Suprapubic skin (tissue), 4 donors: Measurements from ENCODE around the gene NKAIN1.
"Not testable (repeated sequence)": the region's sequence is repeated elsewhere in the genome, so short reads cannot be mapped to it uniquely, and the experiment has no call there.

ENCODE experiments used
- EP300 ChIP-seq: sonication (generic); formaldehyde crosslinking; IDR thresholded peaks from one replicate; pipeline ENCODE4 v1.6.1; 2017; ENCODE audit warnings: antibody characterized with exemption
- POLR2AphosphoS5 ChIP-seq, 3 donors: sonication (generic); formaldehyde crosslinking; IDR thresholded peaks; one replicate each; pipeline ENCODE4 v1.6.1; 2017; ENCODE audit warnings: antibody characterized with exemption in 3 of 3

DNA sequence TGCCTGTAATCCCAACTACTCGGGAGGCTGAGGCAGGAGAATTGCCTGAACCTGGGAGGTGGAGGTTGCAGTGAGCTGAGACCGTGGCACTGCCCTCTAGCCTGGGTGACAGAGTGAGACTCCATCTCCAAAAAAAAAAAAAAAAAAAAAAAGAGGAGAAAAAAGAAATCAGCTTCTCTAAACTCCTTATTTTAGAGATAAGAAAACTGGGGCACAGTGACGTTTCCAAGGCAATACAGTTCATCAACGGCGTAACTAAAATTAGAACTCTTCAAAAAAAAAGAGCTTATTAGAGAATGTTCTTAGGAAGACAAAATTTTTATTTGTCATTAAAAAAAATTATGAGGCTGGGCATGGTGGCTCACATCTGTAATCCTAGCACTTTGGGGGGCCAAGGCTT is 22.7 kb upstream of the NKAIN1 start:
- not testable (repeated sequence) for TF ChIP-seq POLR2AphosphoS5 (IDR thresholded peaks at IDR 0.05); EP300
